IMR-90 (cell line): ENCODE measurements around the gene KCNAB1. TPM values are rescaled to one million over a fixed set of nuclear protein-coding genes. Genes with fewer than 3 reads are reported as not detected.

Source experiments
- ATAC-seq: fragments of 200-7000 bp; cut with Tn5 transposase; 2 replicates; pipeline ENCODE4 v1.9.1; 2020; ENCODE audit warnings: low read depth, mild to moderate bottlenecking, moderate library complexity
- BruUV-seq: library from RNA; stranded (reverse); fragments of 400-500 nt; replicated peaks from 2 replicates; lab custom pipeline; 2021; lab: Mats Ljungman, UMichigan
- CTCF ChIA-PET: fragments of 300-600 bp; formaldehyde crosslinking; extraction: SDS; loops from one replicate; lab custom pipeline; 2021; ENCODE audit warnings: antibody characterized with exemption; lab: Yijun Ruan, JAX
- POLR2A ChIA-PET: fragments of 300-600 bp; sonication (Branson Sonifier 250); formaldehyde crosslinking; loops from one replicate; lab custom pipeline; 2022; ENCODE audit warnings: antibody characterized with exemption; ENCODE audit not compliant: unreplicated experiment; lab: Charles Lee
- DNase-seq: peaks from one replicate; pipeline ENCODE4 v3.0.0; 2013
- H2AFZ ChIP-seq: replicated peaks from 2 replicates; pipeline ENCODE3; 2013; ENCODE audit warnings: low read length, mild to moderate bottlenecking; ENCODE audit not compliant: poor library complexity
- H2AK5ac ChIP-seq: 2 replicates; pipeline ENCODE4 v1.6.1; 2013; ENCODE audit warnings: low read depth, low read length, inconsistent platforms
- H2AK9ac ChIP-seq: replicated peaks from 2 replicates; pipeline ENCODE3; 2013; ENCODE audit warnings: mild to moderate bottlenecking, low read depth, low read length, moderate library complexity; ENCODE audit not compliant: poor library complexity
- H2BK120ac ChIP-seq: 2 replicates; pipeline ENCODE4 v1.6.1; 2013; ENCODE audit warnings: low read depth, low read length, inconsistent platforms
- H2BK15ac ChIP-seq: 3 replicates; pipeline ENCODE4 v1.6.1; 2013; ENCODE audit warnings: low read depth, low read length, inconsistent platforms
- H2BK20ac ChIP-seq: 2 replicates; pipeline ENCODE4 v1.6.1; 2013; ENCODE audit warnings: low read depth, mild to moderate bottlenecking, inconsistent platforms, low read length, moderate library complexity
- H2BK5ac ChIP-seq: 2 replicates; pipeline ENCODE4 v1.6.1; 2013; ENCODE audit warnings: mild to moderate bottlenecking, low read depth, low read length, inconsistent platforms; ENCODE audit not compliant: poor library complexity, severe bottlenecking
- H3K14ac ChIP-seq: replicated peaks from 2 replicates; pipeline ENCODE4 v1.6.1; 2013; ENCODE audit warnings: low read depth, low read length, inconsistent platforms
- H3K18ac ChIP-seq: 2 replicates; pipeline ENCODE4 v1.6.1; 2013; ENCODE audit warnings: low read depth, low read length, control low read depth
- H3K23ac ChIP-seq: 2 replicates; pipeline ENCODE4 v1.6.1; 2013; ENCODE audit warnings: low read depth, low read length, inconsistent platforms
- H3K27ac ChIP-seq: 2 replicates; pipeline ENCODE4 v1.5.1; 2013; ENCODE audit warnings: mild to moderate bottlenecking, control low read depth, low read length; ENCODE audit not compliant: insufficient read depth
- H3K27me3 ChIP-seq: 2 replicates; pipeline ENCODE4 v1.6.1; 2013; ENCODE audit warnings: low read length; ENCODE audit not compliant: control insufficient read depth, insufficient read depth
- H3K36me3 ChIP-seq: 2 replicates; pipeline ENCODE4 v1.6.1; 2013; ENCODE audit warnings: low read length, mixed read lengths; ENCODE audit not compliant: control insufficient read depth, insufficient read depth
- H3K4ac ChIP-seq: 2 replicates; pipeline ENCODE4 v1.6.1; 2013; ENCODE audit warnings: low read depth, low read length, inconsistent platforms
- H3K4me1 ChIP-seq: 2 replicates; pipeline ENCODE4 v1.6.1; 2013; ENCODE audit warnings: low read length, mixed read lengths; ENCODE audit not compliant: control insufficient read depth, insufficient read depth
- H3K4me2 ChIP-seq: 2 replicates; pipeline ENCODE4 v1.6.1; 2013; ENCODE audit warnings: low read depth, mild to moderate bottlenecking, control low read depth, low read length, moderate library complexity
- H3K4me3 ChIP-seq: 2 replicates; pipeline ENCODE4 v1.5.1; 2013; ENCODE audit warnings: low read depth, mild to moderate bottlenecking, control low read depth, low read length, moderate library complexity; ENCODE audit not compliant: insufficient read depth
- H3K56ac ChIP-seq: 2 replicates; pipeline ENCODE4 v1.6.1; 2013; ENCODE audit warnings: low read length, inconsistent platforms; ENCODE audit not compliant: insufficient read depth; ENCODE audit errors: extremely low read depth
- H3K79me1 ChIP-seq, 2 experiments: 2 replicates each; pipeline ENCODE4 v1.6.1; 2013; ENCODE audit warnings: low read length in 2 of 2, inconsistent platforms in 1 of 2, low read depth in 1 of 2
- H3K9ac ChIP-seq: 2 replicates; pipeline ENCODE4 v1.6.1; 2013; ENCODE audit warnings: low read depth, low read length, control low read depth
- H3K9me1 ChIP-seq: 2 replicates; pipeline ENCODE4 v1.6.1; 2013; ENCODE audit warnings: low read length, inconsistent platforms; ENCODE audit not compliant: insufficient read depth
- H3K9me3 ChIP-seq: 2 replicates; pipeline ENCODE4 v1.6.1; 2013; ENCODE audit warnings: low read length; ENCODE audit not compliant: control insufficient read depth, insufficient read depth
- H4K20me1 ChIP-seq: 2 replicates; pipeline ENCODE4 v1.6.1; 2013; ENCODE audit warnings: low read length, inconsistent platforms; ENCODE audit not compliant: insufficient read depth
- H4K5ac ChIP-seq: 2 replicates; pipeline ENCODE4 v1.6.1; 2013; ENCODE audit warnings: mild to moderate bottlenecking, low read depth, low read length, control low read depth
- H4K8ac ChIP-seq, 2 experiments: 2 replicates each; pipeline ENCODE4 v1.6.1; 2013; ENCODE audit warnings: low read depth in 2 of 2, low read length in 2 of 2, control low read depth in 1 of 2, inconsistent platforms in 1 of 2
- H4K91ac ChIP-seq: 2 replicates; pipeline ENCODE4 v1.6.1; 2013; ENCODE audit warnings: low read depth, low read length, inconsistent platforms; ENCODE audit not compliant: insufficient read depth
- CHD1 ChIP-seq: IDR thresholded peaks from 2 replicates; pipeline ENCODE4 v1.6.1; 2012; ENCODE audit warnings: low read depth, low read length, improper control_type of control experiment
- CTCF ChIP-seq: conservative IDR thresholded peaks from 2 replicates; pipeline ENCODE4 v1.5.1; 2012; ENCODE audit warnings: mild to moderate bottlenecking, low read depth, low read length, improper control_type of control experiment
- FOS ChIP-seq: fragments of 150-350 bp; IDR thresholded peaks from 2 replicates; pipeline ENCODE4 v1.6.1; 2016; ENCODE audit warnings: low read depth, low read length
- MAFK ChIP-seq: IDR thresholded peaks from 2 replicates; pipeline ENCODE4 v1.6.1; 2012; ENCODE audit warnings: low read depth, low read length, improper control_type of control experiment
- MAZ ChIP-seq: IDR thresholded peaks from 2 replicates; pipeline ENCODE4 v1.6.1; 2012; ENCODE audit warnings: low read depth, mild to moderate bottlenecking, low read length, improper control_type of control experiment, moderate library complexity, borderline replicate concordance
- NFE2L2 ChIP-seq: fragments of 150-350 bp; IDR thresholded peaks from 2 replicates; pipeline ENCODE4 v1.6.1; 2016; ENCODE audit warnings: low read depth, mild to moderate bottlenecking, low read length
- RAD21 ChIP-seq: IDR thresholded peaks from 2 replicates; pipeline ENCODE4 v1.6.1; 2012; ENCODE audit warnings: low read length, improper control_type of control experiment
- RFX5 ChIP-seq: IDR thresholded peaks from 2 replicates; pipeline ENCODE4 v1.8.0; 2012; ENCODE audit warnings: low read depth, mild to moderate bottlenecking, low read length, moderate library complexity
- SMC3 ChIP-seq: fragments of 150-350 bp; IDR thresholded peaks from 2 replicates; pipeline ENCODE4 v1.6.1; 2016; ENCODE audit warnings: low read depth, mild to moderate bottlenecking, antibody characterized with exemption, low read length, moderate library complexity
- WGBS, 2 experiments: methylation state at CpG; one replicate each; pipeline versions ENCODE4 v1.1.5 to v1.1.7; 2013; ENCODE audit warnings: missing lambda C conversion rate in 2 of 2; ENCODE audit not compliant: insufficient read length in 1 of 2; ENCODE audit errors: extremely low coverage in 2 of 2; 5-methylcytosine and 5-hydroxymethylcytosine counted together
- dilution Hi-C: fragments of 300-500 bp; cut with HindIII; formaldehyde crosslinking; loops from one replicate; pipeline ENCODE4 v1.14.3; 2018; ENCODE audit warnings: low sequenced_read_pairs; ENCODE audit not compliant: unreplicated experiment
- in situ Hi-C: fragments of 300-500 bp; cut with MboI; formaldehyde crosslinking; loops from 3 replicates; pipeline ENCODE4 v1.14.3; 2019; ENCODE audit warnings: low sequenced_read_pairs, inconsistent platforms, mixed read lengths
- intact Hi-C: fragments of 100-400 bp; cut with micrococcal nuclease; formaldehyde crosslinking; loops from 2 replicates; pipeline ENCODE4 v1.10.0; 2022
- polyA plus RNA-seq, 3 experiments: library from polyadenylated mRNA; depleted of rRNA; stranded (reverse); fragments of >200 nt; gene quantifications; 2 replicates each; pipeline ENCODE4 v1.2.3, GENCODE V29; 2012; ENCODE audit warnings: low replicate concordance in 1 of 3
- total RNA-seq: library from RNA; depleted of rRNA; stranded (reverse); fragments of >200 nt; gene quantifications from 2 replicates; pipeline ENCODE4 v1.2.3, GENCODE V29; 2012

Gene KCNAB1
- total and polyA plus RNA-seq, 2 of the 4 experiments (the other 2 are of a cell fraction) = under 0.01 to 0.07 TPM

GRCh38 chr3:156586905-156587759 lies 466.8 kb downstream of the KCNAB1 start (continued):
- no peak for TF ChIP-seq MAFK

- intact Hi-C loops = no loop called here
Measured at GRCh38 chr3:156587760-156588069, 467.3 kb downstream of the KCNAB1 start.

More at GRCh38 chr3:156587760-156588069, 467.3 kb downstream of the KCNAB1 start:
- Histone ChIP-seq H3K27ac (no peak overlapping the region), H3K36me3 (no peaks in the 10 kb centered on the region), H2AFZ (no peak overlapping the region), H3K23ac (no peak overlapping the region), H2BK20ac (no peak overlapping the region), H2BK120ac (no peak overlapping the region), H2BK5ac (no peak overlapping the region), H2BK15ac (no peak overlapping the region), H3K9me1 (no peaks in the 10 kb centered on the region; the same call in 1 of the 2 replicates), H3K14ac (no peak overlapping the region), H4K8ac (no peak overlapping the region), H2AK9ac (no peak overlapping the region), H2AK5ac (no peak overlapping the region), H3K4me3 (no peak overlapping the region), H3K18ac (no peak overlapping the region), H3K56ac (no peak overlapping the region), H3K4me1 (peaks cover 2% of the 10 kb centered on the region), H3K9ac (no peak overlapping the region), H4K91ac (no peak overlapping the region), H3K27me3 (no peaks in the 10 kb centered on the region), H3K4ac (no peak overlapping the region), H4K20me1 (no peaks in the 10 kb centered on the region), H3K79me1 (no peaks in the 10 kb centered on the region), H3K4me2 (no peak overlapping the region), H4K5ac (no peak overlapping the region), H3K9me3 (no peaks in the 10 kb centered on the region)
- dilution Hi-C loops = no loop called here
- ATAC-seq (no peak), DNase-seq (no peak)
- POLR2A ChIA-PET = no interaction called here
- in situ Hi-C loops = no loop called here
- no peak for TF ChIP-seq CTCF
- no peak for TF ChIP-seq RAD21
- no peak for TF ChIP-seq CHD1
- TF ChIP-seq NFE2L2 = no peak
- TF ChIP-seq MAZ = no peak
- no peak for TF ChIP-seq MAFK
- TF ChIP-seq RFX5 = no peak
- no peak for TF ChIP-seq FOS
- no peak for TF ChIP-seq SMC3
- no CpG with 5 or more reads among the region's 1 CpG for WGBS, 2 experiments
- no TSS peak for BruUV-seq
- CTCF ChIA-PET = no interaction called here
